ENCODE data around the gene SKI. TPM values are rescaled to one million over a fixed set of nuclear protein-coding genes. Genes with fewer than 3 reads are reported as not detected.
A peak's percentile ranks its signal among the peaks of the same experiment; 100 is the strongest.

SKI gene
- total and polyA plus RNA-seq, 2 of the 4 experiments (the other 2 are of a cell fraction): 2.3 to 20.1 TPM

- Histone ChIP-seq H4K8ac (ENCODE audit: low read depth in 2 of 2, low read length in 2 of 2) (peak overlapping the region in 1 of 2 experiments; percentile 61; a peak in 2 of 4 replicates), H3K56ac (ENCODE audit: extremely low read depth, insufficient read depth, low read length) (no peak overlapping the region), H3K27ac (ENCODE audit: insufficient read depth, low read length) (peak overlapping the region; percentile 43; the same call in 1 of the 2 replicates), H2AFZ (replicated peaks; ENCODE audit: low read length, poor library complexity) (peak overlapping the region; percentile 82), H2BK20ac (ENCODE audit: low read depth, low read length) (no peak overlapping the region), H3K4ac (ENCODE audit: low read depth, low read length) (peak overlapping the region; percentile 50), H4K20me1 (ENCODE audit: insufficient read depth, low read length) (no peaks in the 10 kb centered on the region), H3K27me3 (ENCODE audit: control insufficient read depth, insufficient read depth, low read length) (peaks cover 6% of the 10 kb centered on the region; the same call in 1 of the 2 replicates), H3K36me3 (ENCODE audit: control insufficient read depth, insufficient read depth, low read length) (no peaks in the 10 kb centered on the region), H3K9ac (ENCODE audit: low read depth, low read length) (no peak overlapping the region), H3K18ac (ENCODE audit: low read depth, low read length) (peak overlapping the region; percentile 38; the same call in 1 of the 2 replicates), H3K23ac (ENCODE audit: low read depth, low read length) (no peak overlapping the region), H2BK120ac (ENCODE audit: low read depth, low read length) (peak overlapping the region; percentile 45; the same call in 1 of the 2 replicates), H3K14ac (replicated peaks; ENCODE audit: low read depth, low read length) (no peak overlapping the region), H2AK5ac (ENCODE audit: low read depth, low read length) (peak overlapping the region; percentile 7; the same call in 1 of the 2 replicates), H3K9me1 (ENCODE audit: insufficient read depth, low read length) (no peaks in the 10 kb centered on the region), H4K5ac (ENCODE audit: low read depth, low read length) (peak overlapping the region; percentile 58), H3K4me3 (ENCODE audit: insufficient read depth, low read depth, low read length) (no peak overlapping the region), H3K9me3 (ENCODE audit: control insufficient read depth, insufficient read depth, low read length) (peaks cover 3% of the 10 kb centered on the region; the same call in 1 of the 2 replicates), H4K91ac (ENCODE audit: insufficient read depth, low read depth, low read length) (no peak overlapping the region), H3K4me1 (ENCODE audit: control insufficient read depth, insufficient read depth, low read length) (peaks cover 12% of the 10 kb centered on the region), H2BK15ac (ENCODE audit: low read depth, low read length) (no peak overlapping the region; the same call in 2 of the 3 replicates), H2AK9ac (replicated peaks; ENCODE audit: low read depth, low read length, poor library complexity) (peak overlapping the region; percentile 60), H3K79me1 (ENCODE audit: low read depth in 1 of 2, low read length in 2 of 2) (0 out of 4 replicates have a peak, but pooled peaks cover 0 to 4% of the 10 kb centered on the region in 2 experiments), H2BK5ac (ENCODE audit: low read depth, low read length, poor library complexity, severe bottlenecking) (no peak overlapping the region), H3K4me2 (ENCODE audit: low read depth, low read length) (no peak overlapping the region)
- BruUV-seq (replicated peaks): no TSS peak
- DNase-seq: no peak
- TF ChIP-seq CEBPB (IDR thresholded peaks at IDR 0.05; ENCODE audit: low read depth, low read length) (no peak), RAD21 (IDR thresholded peaks at IDR 0.05; ENCODE audit: low read length) (no peak), MAZ (IDR thresholded peaks at IDR 0.05; ENCODE audit: borderline replicate concordance, low read depth, low read length) (no peak), RFX5 (IDR thresholded peaks at IDR 0.05; ENCODE audit: low read depth, low read length) (no peak), MXI1 (IDR thresholded peaks at IDR 0.05; ENCODE audit: borderline replicate concordance, low read depth, low read length) (no peak), SMC3 (IDR thresholded peaks at IDR 0.05; ENCODE audit: low read depth, low read length) (no peak), BHLHE40 (IDR thresholded peaks at IDR 0.05; ENCODE audit: low read depth, low read length) (no peak), NFE2L2 (IDR thresholded peaks at IDR 0.05; ENCODE audit: low read depth, low read length) (no peak), FOS (IDR thresholded peaks at IDR 0.05; ENCODE audit: low read depth, low read length) (no peak), ELK1 (IDR thresholded peaks at IDR 0.05; ENCODE audit: borderline replicate concordance, low read depth, low read length) (no peak), POLR2A (IDR thresholded peaks at IDR 0.05; ENCODE audit: low read depth, low read length) (no peak), MAFK (IDR thresholded peaks at IDR 0.05; ENCODE audit: low read depth, low read length) (no peak), RCOR1 (IDR thresholded peaks at IDR 0.05; ENCODE audit: insufficient replicate concordance, low read length) (no peak), USF2 (IDR thresholded peaks at IDR 0.05; ENCODE audit: low read depth, low read length) (no peak)
- WGBS, 2 experiments (ENCODE audit: extremely low coverage in 2 of 2, insufficient read length in 1 of 2): 73% methylated on average over 22 of the region's 41 CpGs; no CpG with 5 or more reads in 1 of the 2 experiments
- dilution Hi-C loops (cut with HindIII; ENCODE audit: low sequenced_read_pairs, unreplicated experiment) (no loop called here), in situ Hi-C loops (cut with MboI; ENCODE audit: low sequenced_read_pairs) (no loop called here), intact Hi-C loops (cut with micrococcal nuclease) (no loop called here)
- ChIA-PET POLR2A (ENCODE audit: unreplicated experiment) (interaction anchor here (0.6 kb wide), 1 partner anchor 8 kb away, joined by 3 read pairs; no protein-coding TSS in a partner anchor), CTCF (interaction anchor here (0.6 kb wide), 1 partner anchor 172 kb away, joined by 3 read pairs; no protein-coding TSS in a partner anchor)
- ATAC-seq (ENCODE audit: low read depth): peak; percentile 9; the same call in 1 of the 2 replicates
Observed at GRCh38 chr1:2322581-2323211, 94.6 kb downstream of the SKI start.
